LNCaP clone FGC (cell line): Measurements from ENCODE around the gene WDR7.

Experiments used
- DNase-seq: peaks from one replicate; pipeline ENCODE4 v3.0.0-alpha.2; 2011; ENCODE audit warnings: low read depth
- H3K4me3 ChIP-seq: 2 replicates; pipeline ENCODE4 v1.5.1; 2011; ENCODE audit warnings: mild to moderate bottlenecking, low read depth, low read length, control low read depth
- CTCF ChIP-seq: IDR thresholded peaks from 2 replicates; pipeline ENCODE4 v1.5.1; 2012; ENCODE audit warnings: mild to moderate bottlenecking; ENCODE audit not compliant: control insufficient read depth, insufficient read depth; ENCODE audit errors: extremely low read depth

The WDR7 gene

GRCh38 chr18:56973487-56973886, 322.3 kb downstream of the WDR7 start:
- DNase-seq: no peak
- TF ChIP-seq CTCF: no peak
- H3K4me3 ChIP-seq: no peak overlapping the region

GRCh38 chr18:56974141-56974540, 323.0 kb downstream of the WDR7 start:
- no peak for DNase-seq
- H3K4me3 ChIP-seq: no peak overlapping the region
- TF ChIP-seq CTCF: no peak

- TF ChIP-seq CTCF: no peak
- DNase-seq: no peak
- H3K4me3 ChIP-seq: no peak overlapping the region
Observed at GRCh38 chr18:56975276-56975675, 324.1 kb downstream of the WDR7 start.

- no peak overlapping the region for H3K4me3 ChIP-seq
- no peak for TF ChIP-seq CTCF
- no peak for DNase-seq
Observed at GRCh38 chr18:56977309-56977708, 326.1 kb downstream of the WDR7 start.

- no peak for DNase-seq
- no peak for TF ChIP-seq CTCF
Observed at GRCh38 chr18:56977771-56978170, 326.6 kb downstream of the WDR7 start.

GRCh38 chr18:56980151-56980550, 329.0 kb downstream of the WDR7 start:
- no peak for TF ChIP-seq CTCF

More at GRCh38 chr18:56977771-56978170, 326.6 kb downstream of the WDR7 start:
- no peak overlapping the region for H3K4me3 ChIP-seq

GRCh38 chr18:56982766-56983165, 331.6 kb downstream of the WDR7 start:
- no peak for TF ChIP-seq CTCF
- DNase-seq: no peak
- H3K4me3 ChIP-seq: no peak overlapping the region

More at GRCh38 chr18:56980151-56980550, 329.0 kb downstream of the WDR7 start:
- no peak overlapping the region for H3K4me3 ChIP-seq
- DNase-seq: no peak
